HG03060 (cell line): ENCODE results near the gene CD70.
A peak's percentile ranks its signal among the peaks of the same experiment; 100 is the strongest.
"Not testable (repeated sequence)": the region's sequence is repeated elsewhere in the genome, so short reads cannot be mapped to it uniquely, and the experiment has no call there.

ENCODE experiments used
- ATAC-seq: cut with Tn5 transposase; IDR thresholded peaks from one replicate; pipeline ENCODE4 v1.9.1; 2021; ENCODE audit warnings: low read depth, moderate number of reproducible peaks; ENCODE audit not compliant: unreplicated experiment

CD70 gene

DNA sequence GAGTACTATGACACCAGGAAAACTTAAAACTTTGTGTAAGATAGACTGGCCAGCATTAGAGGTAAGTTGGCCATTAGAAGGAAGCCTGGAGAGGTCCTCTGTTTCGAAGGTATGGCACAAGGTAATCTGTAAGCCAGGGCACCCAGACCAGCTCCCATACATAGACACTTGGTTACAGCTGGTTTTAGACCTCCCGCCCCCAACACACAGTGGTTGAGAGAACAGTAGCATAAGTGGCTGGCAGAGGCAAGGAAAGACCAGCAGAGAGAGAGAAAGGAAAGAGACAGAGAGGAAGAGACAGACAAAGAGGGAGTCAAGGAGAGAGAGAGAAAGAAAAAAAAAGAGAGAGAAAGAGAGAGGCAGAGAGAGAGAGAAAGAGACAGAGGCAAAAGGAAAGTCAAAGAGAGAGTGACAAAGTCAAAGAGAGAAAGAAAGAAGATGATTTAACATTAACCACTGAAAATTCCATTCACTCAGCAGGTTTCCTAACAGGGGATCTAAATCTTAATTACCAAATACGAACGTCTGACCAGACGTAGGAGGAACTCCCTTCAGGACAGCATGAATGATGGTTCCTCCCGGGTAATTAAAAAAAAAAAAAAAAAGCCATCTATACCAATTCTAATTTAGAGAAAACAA, 7.4 kb upstream of the CD70 start:
- not testable (repeated sequence) for ATAC-seq

DNA sequence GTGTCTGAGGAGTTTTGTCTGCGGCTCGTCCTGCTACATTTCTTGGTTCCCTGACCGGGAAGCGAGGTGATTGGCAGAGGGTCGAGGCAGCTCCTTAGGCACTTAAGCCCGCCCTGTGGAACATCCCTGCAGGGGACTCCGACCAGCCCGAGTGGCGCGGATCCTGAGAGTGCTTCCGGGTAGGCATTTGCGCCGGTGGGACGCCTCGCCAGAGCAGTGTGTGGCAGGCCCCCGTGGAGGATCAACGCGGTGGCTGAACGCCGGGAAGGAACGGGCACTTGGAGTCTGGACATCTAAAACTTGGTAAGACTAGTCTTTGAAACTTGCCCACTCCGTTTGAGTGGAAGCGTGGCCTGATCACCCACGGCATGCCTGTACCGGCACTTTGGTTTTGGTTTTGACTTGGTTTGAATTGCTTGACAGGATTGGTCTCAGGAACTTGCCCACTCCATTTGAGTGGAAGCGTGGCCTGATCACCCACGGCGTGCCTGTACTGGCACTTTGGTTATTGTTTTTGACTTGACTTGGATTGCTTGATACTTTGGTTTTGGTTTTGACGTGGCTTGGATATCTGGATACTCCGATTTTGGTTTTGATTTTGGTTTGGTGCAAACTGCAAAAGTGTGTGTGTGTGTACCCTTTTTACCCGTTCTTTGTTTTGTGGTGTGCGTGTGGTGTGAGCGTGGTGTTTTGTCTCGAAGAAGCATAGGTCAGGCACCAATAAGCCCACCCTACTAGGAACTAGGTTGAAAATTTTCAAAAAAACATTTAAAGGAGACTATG, 6.7 kb upstream of the CD70 start:
- ATAC-seq, result not testable (repeated sequence)

GRCh38 chr19:6596621-6597020, 5.7 kb upstream of the CD70 start:
- no peak for ATAC-seq

DNA sequence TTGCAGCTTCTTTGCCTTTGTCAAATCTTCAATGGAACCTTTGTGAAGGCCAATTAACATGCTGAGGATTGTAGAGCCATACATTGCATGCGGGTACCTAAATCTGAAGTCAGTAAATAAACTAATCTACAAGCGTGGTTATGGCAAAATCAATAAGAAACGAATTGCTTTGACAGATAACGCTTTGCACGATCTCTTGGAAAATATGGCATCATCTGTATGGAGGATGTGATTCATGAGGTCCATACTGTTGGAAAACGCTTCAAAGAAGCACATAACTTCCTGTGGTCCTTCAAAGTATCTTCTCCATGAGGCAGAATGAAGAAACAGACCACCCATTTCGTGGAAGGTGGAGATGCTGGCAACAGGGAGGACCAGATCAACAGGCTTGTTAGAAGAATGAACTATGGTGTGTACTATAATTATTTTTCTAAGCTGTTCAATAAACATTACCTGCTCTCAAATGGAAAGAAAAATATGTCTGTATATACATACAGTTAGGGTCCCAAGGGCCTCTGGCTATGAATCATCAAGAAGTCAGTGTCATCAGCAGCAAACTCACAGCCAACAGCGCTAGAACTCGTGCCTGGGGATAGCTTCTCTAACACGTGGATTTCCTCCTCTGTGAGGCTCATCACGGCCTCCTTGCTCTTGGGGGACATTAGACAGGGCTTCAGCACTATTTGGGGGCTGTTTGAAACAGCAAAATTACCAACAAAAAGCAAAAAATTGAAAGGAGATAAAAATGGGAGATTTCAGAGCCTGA, 2.9 kb upstream of the CD70 start:
- ATAC-seq, result no peak

DNA sequence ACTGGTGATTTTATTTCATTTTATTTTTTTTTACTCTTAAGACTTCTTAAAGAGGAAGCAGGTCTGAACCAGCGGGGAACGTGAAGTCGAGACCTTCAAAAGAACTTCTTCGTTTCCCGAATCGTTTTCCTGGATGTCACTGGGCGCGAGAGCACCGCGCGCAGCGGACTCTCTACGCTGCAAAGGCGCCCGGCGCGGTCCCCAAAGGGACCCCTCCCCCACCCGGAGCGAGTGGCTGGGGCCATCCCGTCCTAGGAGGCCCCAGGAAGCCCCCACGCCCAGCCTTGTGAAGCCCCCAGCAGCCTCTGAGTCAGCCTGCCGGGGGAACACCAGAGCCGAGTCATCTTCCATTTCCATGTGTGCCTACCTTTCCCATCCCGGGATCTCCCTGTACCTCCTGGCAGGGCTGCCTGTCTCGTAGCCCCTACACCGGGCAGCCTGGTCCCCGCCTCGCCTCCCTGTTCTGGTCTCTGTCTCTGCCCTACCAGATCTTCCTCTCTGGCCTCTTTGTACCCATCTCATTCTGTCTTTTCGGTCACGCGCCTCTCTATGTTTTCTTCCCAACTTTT, 608 bp downstream of the CD70 start:
- no peak for ATAC-seq

GRCh38 chr19:6589711-6590257, 1.2 kb downstream of the CD70 start:
- no peak for ATAC-seq

- no peak for ATAC-seq
Measured at GRCh38 chr19:6588508-6589345, 2.2 kb downstream of the CD70 start.

GRCh38 chr19:6587998-6588507, 2.9 kb downstream of the CD70 start:
- ATAC-seq, result no peak

DNA sequence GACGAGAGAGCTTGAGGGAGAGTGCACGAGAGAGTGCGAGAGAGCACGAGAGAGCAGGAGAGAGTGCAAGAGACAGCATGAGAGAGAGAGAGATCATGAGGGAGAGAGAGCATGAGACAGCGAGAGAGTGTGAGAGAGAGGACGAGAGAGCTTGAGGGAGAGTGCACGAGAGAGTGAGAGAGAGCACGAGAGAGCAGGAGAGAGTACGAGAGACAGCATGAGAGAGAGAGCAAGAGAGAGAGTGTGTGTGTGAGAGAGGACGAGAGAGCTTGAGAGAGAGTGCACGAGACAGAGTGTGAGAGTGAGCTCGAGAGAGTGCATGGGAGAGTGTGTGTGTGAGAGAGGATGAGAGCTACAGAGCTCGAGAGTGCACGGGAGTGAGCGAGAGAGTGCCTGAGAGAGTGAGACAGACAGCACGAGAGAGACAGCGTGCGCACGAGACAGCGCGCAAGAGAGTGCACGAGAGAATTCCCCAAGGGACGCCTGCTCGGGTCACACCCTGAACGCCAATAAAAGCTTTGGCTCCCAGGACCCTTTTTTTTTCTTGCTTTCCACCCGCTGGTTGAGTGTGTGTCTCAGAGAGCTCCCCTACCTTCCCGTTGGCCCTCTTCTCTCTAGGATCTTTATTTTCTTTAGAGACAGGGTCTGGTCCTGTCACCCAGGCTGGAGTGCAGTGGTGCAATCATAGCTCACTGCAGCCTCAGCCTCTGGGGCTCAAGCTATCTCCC, 3.7 kb downstream of the CD70 start:
- no peak for ATAC-seq

DNA sequence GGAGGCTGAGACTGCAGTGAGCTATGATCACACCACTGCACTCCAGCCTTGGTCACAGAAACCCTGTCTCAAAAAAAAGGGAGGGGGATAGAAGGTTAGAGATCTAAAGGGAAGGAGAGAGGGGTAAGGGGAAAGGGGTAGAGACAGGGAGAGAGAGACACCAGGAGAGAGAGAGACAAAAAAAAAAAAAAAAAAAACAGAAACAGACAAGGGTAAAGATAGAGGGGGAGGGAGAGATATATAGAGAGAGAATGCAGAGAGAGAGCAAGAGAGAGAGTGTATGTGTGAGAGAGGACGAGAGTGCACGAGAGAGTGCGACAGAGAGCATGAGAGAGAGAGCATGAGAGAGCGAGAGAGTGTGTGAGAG, 4.2 kb downstream of the CD70 start:
- ATAC-seq, result no peak

GRCh38 chr19:6586056-6586455, 4.9 kb downstream of the CD70 start:
- ATAC-seq, result no peak

GRCh38 chr19:6582515-6583484, 8.2 kb downstream of the CD70 start:
- ATAC-seq, result not testable (repeated sequence)

GRCh38 chr19:6580313-6580712, 10.6 kb downstream of the CD70 start:
- no peak for ATAC-seq

GRCh38 chr19:6579450-6580178, 11.3 kb downstream of the CD70 start:
- no peak for ATAC-seq

DNA sequence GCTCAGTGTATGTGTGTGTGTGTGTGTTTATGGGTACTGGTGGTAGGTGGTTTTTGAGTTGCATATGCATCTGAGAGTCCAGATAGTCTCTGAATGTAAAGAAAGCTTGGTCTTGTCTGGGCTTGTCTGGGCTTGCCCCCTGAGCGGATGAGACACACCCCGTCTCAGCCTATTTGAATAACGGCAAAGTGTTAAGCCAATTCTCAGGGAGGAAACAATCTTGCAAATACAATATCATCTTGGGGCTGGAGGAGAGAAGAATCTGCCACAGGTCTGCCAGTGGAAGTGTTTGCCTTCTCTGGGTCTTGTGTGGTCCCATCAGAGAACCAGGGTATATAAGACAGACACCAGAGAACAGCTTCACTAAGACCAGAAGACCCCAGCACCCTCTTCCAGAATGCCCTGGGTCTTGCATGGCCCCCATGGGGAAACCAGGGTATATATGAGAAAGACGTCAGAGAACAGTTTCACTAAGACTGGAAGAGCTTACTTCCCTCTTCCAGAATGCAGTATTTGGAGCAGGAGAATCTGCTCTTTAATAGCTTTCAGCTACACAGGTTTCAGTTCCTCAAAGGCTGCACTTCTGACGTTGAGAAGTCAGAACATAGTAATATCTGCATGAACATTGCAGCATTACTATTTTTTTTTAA, 13.3 kb downstream of the CD70 start:
- peak; percentile 59 for ATAC-seq

GRCh38 chr19:6576869-6577475, 14.0 kb downstream of the CD70 start:
- ATAC-seq, result no peak
